HepG2 (cell line): ENCODE results near the gene FKBP1A. TPM values are rescaled to one million over a fixed set of nuclear protein-coding genes. Genes with fewer than 3 reads are reported as not detected.

ENCODE experiments used
- CCDC6 ChIP-seq: sonication (generic); formaldehyde crosslinking; IDR thresholded peaks from 2 replicates; pipeline ENCODE4 v1.8.1; 2022; ENCODE audit warnings: mild to moderate bottlenecking, missing genetic modification reagents, moderate library complexity
- CEBPG ChIP-seq: IDR thresholded peaks from 2 replicates; pipeline ENCODE4 v1.6.1; 2016
- CHD2 ChIP-seq: IDR thresholded peaks from 2 replicates; pipeline ENCODE4 v1.6.1; 2011; ENCODE audit warnings: low read depth, low read length, improper control_type of control experiment
- DNMT3B ChIP-seq: conservative IDR thresholded peaks from 2 replicates; pipeline ENCODE4 v1.6.1; 2016; ENCODE audit warnings: missing biosample characterization, control low read depth
- DPF2 ChIP-seq: sonication (generic); formaldehyde crosslinking; IDR thresholded peaks from 2 replicates; pipeline ENCODE4 v1.4.0; 2020; ENCODE audit warnings: mild to moderate bottlenecking, low read depth, missing genetic modification reagents, borderline replicate concordance
- EED ChIP-seq: sonication (generic); formaldehyde crosslinking; IDR thresholded peaks from 2 replicates; pipeline ENCODE4 v1.5.0; 2020; ENCODE audit warnings: mild to moderate bottlenecking, missing genetic modification reagents
- EHMT2 ChIP-seq: fragments of 200-600 bp; sonication (generic); IDR thresholded peaks from 2 replicates; pipeline ENCODE4 v1.7.0; 2017; ENCODE audit warnings: antibody characterized with exemption, low read depth, low read length, borderline replicate concordance
- KDM2A ChIP-seq: sonication (generic); formaldehyde crosslinking; IDR thresholded peaks from 2 replicates; pipeline ENCODE4 v1.4.0; 2020; ENCODE audit warnings: low read depth, missing genetic modification reagents, borderline replicate concordance
- MAFG ChIP-seq: sonication (generic); formaldehyde crosslinking; IDR thresholded peaks from 2 replicates; pipeline ENCODE4 v1.5.1; 2020; ENCODE audit warnings: mild to moderate bottlenecking, missing genetic modification reagents
- MNT ChIP-seq: fragments of 450-650 bp; IDR thresholded peaks from 2 replicates; pipeline ENCODE4 v1.6.1; 2016
- NCOA2 ChIP-seq: sonication (generic); formaldehyde crosslinking; IDR thresholded peaks from 2 replicates; pipeline ENCODE4 v1.8.0; 2022; ENCODE audit warnings: inconsistent platforms
- NCOA5 ChIP-seq: sonication (generic); formaldehyde crosslinking; IDR thresholded peaks from 2 replicates; pipeline ENCODE4 v1.4.0; 2020; ENCODE audit warnings: missing genetic modification reagents
- NFYC ChIP-seq: IDR thresholded peaks from 2 replicates; pipeline ENCODE4 v1.6.1; 2016; ENCODE audit warnings: missing genetic modification reagents, missing compliant biosample characterization
- SKI ChIP-seq: fragments of 450-650 bp; IDR thresholded peaks from one replicate; pipeline ENCODE4 v1.6.1; 2018; ENCODE audit warnings: mild to moderate bottlenecking; ENCODE audit not compliant: partially characterized antibody
- SOX6 ChIP-seq, 2 experiments: fragments of 450-650 bp in 1 of 2; sonication (generic) in 1 of 2; formaldehyde crosslinking in 1 of 2; IDR thresholded peaks; 2 replicates each; pipeline versions ENCODE4 v1.4.0 to v1.6.1; 2017 to 2020; ENCODE audit warnings: antibody characterized with exemption in 1 of 2, mild to moderate bottlenecking in 1 of 2, missing genetic modification reagents in 1 of 2
- SSRP1 ChIP-seq: IDR thresholded peaks from 2 replicates; pipeline ENCODE4 v1.6.1; 2016; ENCODE audit warnings: control low read depth
- TBX2 ChIP-seq: sonication (generic); formaldehyde crosslinking; IDR thresholded peaks from 2 replicates; pipeline ENCODE4 v1.5.0; 2020; ENCODE audit warnings: missing genetic modification reagents, mild to moderate bottlenecking, borderline replicate concordance
- TOE1 ChIP-seq: sonication (generic); formaldehyde crosslinking; IDR thresholded peaks from 2 replicates; pipeline ENCODE4 v1.4.0; 2020; ENCODE audit warnings: mild to moderate bottlenecking, missing genetic modification reagents
- TRIM24 ChIP-seq: sonication (generic); formaldehyde crosslinking; IDR thresholded peaks from 2 replicates; pipeline ENCODE4 v1.8.0; 2022; ENCODE audit warnings: mild to moderate bottlenecking, missing genetic modification reagents
- ZNF256 ChIP-seq: sonication (generic); formaldehyde crosslinking; conservative IDR thresholded peaks from 2 replicates; pipeline ENCODE4 v1.4.0; 2020; ENCODE audit warnings: missing genetic modification reagents
- ZNF552 ChIP-seq: sonication (generic); formaldehyde crosslinking; IDR thresholded peaks from 2 replicates; pipeline ENCODE4 v1.9.0; 2022; ENCODE audit warnings: missing genetic modification reagents, mild to moderate bottlenecking, borderline replicate concordance
- ZNF557 ChIP-seq: sonication (generic); formaldehyde crosslinking; IDR thresholded peaks from 2 replicates; pipeline ENCODE4 v1.4.0; 2020; ENCODE audit warnings: missing genetic modification reagents
- polyA plus RNA-seq, 8 experiments: library from polyadenylated mRNA; depleted of rRNA in 3 of 8; stranded (reverse) in 7 of 8; unstranded in 1 of 8; fragments of >200 nt; fragmentation: Illumina TruSeq in 4 of 8; extraction: Trizol in 4 of 8; gene quantifications; 2 replicates each; pipeline versions ENCODE4 v1.2.1 to v1.2.3, GENCODE V29; 2011 to 2016; ENCODE audit warnings: low read depth in 4 of 8, missing spikeins in 1 of 8, mixed read lengths in 1 of 8; ENCODE audit not compliant: insufficient read depth in 1 of 8
- total RNA-seq, 5 experiments: library from RNA; depleted of rRNA; stranded (reverse); fragments of >200 nt; fragmentation: Illumina TruSeq; extraction: Trizol; gene quantifications; 2 replicates each; pipeline ENCODE4 v1.2.3, GENCODE V29; 2016; ENCODE audit warnings: low read depth in 1 of 5
- TF ChIP-seq, protein P1 (sequence below): sonication (generic); formaldehyde crosslinking; IDR thresholded peaks from 2 replicates; pipeline ENCODE4 v1.4.0; 2020; ENCODE audit warnings: mild to moderate bottlenecking, missing genetic modification reagents
- TF ChIP-seq, protein P2 (sequence below): sonication (generic); formaldehyde crosslinking; conservative IDR thresholded peaks from 2 replicates; pipeline ENCODE4 v1.8.0; 2022; ENCODE audit warnings: mild to moderate bottlenecking, moderate library complexity, missing genetic modification reagents
- TF ChIP-seq, protein P3 (sequence below): IDR thresholded peaks from 2 replicates; pipeline ENCODE4 v1.6.1; 2016; ENCODE audit warnings: missing biosample characterization, missing genetic modification reagents, low read depth

Gene FKBP1A
- total and polyA plus RNA-seq, 2 of the 13 experiments (the other 11 are each of a cell fraction or from before 2014, with no cell fraction given): 119 to 468 TPM

DNA sequence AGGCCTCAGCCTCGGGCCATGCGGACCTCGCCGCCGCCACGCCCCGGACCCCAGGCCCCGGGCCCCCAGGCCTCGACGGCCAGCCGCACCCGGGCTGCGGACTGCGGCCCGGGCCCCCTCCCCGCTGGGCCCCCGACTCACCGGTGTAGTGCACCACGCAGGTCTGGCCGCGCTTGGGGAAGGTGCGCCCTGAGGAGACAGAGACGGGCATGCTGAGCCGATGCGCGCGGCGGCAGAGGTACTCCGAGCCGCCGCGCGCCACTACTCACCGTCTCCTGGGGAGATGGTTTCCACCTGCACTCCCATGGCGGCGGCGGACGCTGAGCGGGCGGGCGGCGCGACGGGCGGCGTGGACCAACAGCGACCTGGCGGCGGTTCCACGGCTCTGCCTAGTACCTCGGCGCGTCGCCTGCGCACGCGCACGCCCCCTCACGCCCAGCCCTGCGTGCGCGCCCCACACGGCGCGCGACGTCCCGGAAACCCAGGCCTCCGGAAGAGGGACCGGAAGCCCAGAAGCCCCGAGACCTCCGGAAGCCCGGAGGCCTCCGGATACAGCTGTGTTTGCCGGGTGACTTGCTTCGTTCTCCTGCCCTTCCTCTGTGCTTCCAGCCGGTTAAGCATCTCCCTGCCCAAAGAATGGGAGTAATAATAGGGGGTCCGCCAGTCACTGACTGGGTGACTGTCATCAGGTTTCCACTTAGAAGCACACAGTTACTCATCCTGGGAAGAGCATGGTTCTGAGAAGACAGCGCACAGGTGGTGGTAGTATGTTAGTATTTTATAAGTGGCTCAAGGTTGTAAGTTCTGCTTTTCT lies at the start of gene FKBP1A (continued):
- TF ChIP-seq MAFG (no peak), CEBPG (CRISPR knock-in tag) (peak; percentile 24), DNMT3B (no peak), EHMT2 (peak; percentile 81; the same call in 1 of the 2 replicates), CCDC6 (CRISPR knock-in tag) (peak; percentile 87; the same call in 1 of the 2 replicates), NCOA5 (CRISPR knock-in tag) (no peak), SOX6 (IDR thresholded peaks at IDR 0.05) (no peak), SOX6 (CRISPR knock-in tag; IDR thresholded peaks at IDR 0.05) (peak; percentile 61), NFYC (CRISPR knock-in tag) (0 out of 2 replicates have a peak, but pooled peaks have one; percentile 30), MNT (peak; percentile 55), EED (CRISPR knock-in tag) (no peak), ZNF557 (CRISPR knock-in tag) (no peak), TRIM24 (CRISPR knock-in tag) (no peak), TOE1 (CRISPR knock-in tag) (peak; percentile 81; the same call in 1 of the 2 replicates), NCOA2 (CRISPR knock-in tag) (peak; percentile 53; the same call in 1 of the 2 replicates), TBX2 (CRISPR knock-in tag) (peak; percentile 83), KDM2A (peak; percentile 85; the same call in 1 of the 2 replicates), DPF2 (CRISPR knock-in tag) (no peak), ZNF552 (CRISPR knock-in tag) (no peak; the same call in 1 of the 2 replicates), CHD2 (no peak), ZNF256 (CRISPR knock-in tag) (no peak), SSRP1 (CRISPR knock-in tag) (no peak), SKI (peak; percentile 87)
- TF ChIP-seq, protein P1, sequence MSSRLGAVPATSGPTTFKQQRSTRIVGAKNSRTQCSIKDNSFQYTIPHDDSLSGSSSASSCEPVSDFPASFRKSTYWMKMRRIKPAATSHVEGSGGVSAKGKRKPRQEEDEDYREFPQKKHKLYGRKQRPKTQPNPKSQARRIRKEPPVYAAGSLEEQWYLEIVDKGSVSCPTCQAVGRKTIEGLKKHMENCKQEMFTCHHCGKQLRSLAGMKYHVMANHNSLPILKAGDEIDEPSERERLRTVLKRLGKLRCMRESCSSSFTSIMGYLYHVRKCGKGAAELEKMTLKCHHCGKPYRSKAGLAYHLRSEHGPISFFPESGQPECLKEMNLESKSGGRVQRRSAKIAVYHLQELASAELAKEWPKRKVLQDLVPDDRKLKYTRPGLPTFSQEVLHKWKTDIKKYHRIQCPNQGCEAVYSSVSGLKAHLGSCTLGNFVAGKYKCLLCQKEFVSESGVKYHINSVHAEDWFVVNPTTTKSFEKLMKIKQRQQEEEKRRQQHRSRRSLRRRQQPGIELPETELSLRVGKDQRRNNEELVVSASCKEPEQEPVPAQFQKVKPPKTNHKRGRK (CRISPR knock-in tag): no peak
- TF ChIP-seq, protein P2, sequence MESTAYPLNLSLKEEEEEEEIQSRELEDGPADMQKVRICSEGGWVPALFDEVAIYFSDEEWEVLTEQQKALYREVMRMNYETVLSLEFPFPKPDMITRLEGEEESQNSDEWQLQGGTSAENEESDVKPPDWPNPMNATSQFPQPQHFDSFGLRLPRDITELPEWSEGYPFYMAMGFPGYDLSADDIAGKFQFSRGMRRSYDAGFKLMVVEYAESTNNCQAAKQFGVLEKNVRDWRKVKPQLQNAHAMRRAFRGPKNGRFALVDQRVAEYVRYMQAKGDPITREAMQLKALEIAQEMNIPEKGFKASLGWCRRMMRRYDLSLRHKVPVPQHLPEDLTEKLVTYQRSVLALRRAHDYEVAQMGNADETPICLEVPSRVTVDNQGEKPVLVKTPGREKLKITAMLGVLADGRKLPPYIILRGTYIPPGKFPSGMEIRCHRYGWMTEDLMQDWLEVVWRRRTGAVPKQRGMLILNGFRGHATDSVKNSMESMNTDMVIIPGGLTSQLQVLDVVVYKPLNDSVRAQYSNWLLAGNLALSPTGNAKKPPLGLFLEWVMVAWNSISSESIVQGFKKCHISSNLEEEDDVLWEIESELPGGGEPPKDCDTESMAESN (CRISPR knock-in tag): peak; percentile 87; the same call in 1 of the 2 replicates
- TF ChIP-seq, protein P3, sequence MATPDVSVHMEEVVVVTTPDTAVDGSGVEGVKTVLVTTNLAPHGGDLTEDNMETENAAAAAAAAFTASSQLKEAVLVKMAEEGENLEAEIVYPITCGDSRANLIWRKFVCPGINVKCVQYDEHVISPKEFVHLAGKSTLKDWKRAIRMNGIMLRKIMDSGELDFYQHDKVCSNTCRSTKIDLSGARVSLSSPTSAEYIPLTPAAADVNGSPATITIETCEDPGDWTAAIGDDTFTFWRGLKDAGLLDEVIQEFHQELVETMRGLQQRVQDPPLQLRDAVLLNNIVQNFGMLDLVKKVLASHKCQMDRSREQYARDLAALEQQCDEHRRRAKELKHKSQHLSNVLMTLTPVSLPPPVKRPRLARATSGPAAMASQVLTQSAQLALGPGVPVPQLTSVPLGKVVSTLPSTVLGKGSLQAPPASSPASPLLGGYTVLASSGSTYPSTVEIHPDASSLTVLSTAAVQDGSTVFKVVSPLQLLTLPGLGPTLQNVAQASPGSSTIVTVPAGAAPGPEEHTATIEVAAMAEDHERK (CRISPR knock-in tag): peak; percentile 99
